Measurements from ENCODE around the gene DMD. TPM values are rescaled to one million over a fixed set of nuclear protein-coding genes. Genes with fewer than 3 reads are reported as not detected.

DMD gene
- total RNA-seq, 1 donor from 2014 or later = 2.5 TPM

GRCh38 chrX:31353095-31353494 is 1858.3 kb downstream of the DMD start:
- peak; percentile 48 for DNase-seq (ENCODE audit: low read depth)
- no peak for TF ChIP-seq CTCF (IDR thresholded peaks at IDR 0.05; ENCODE audit: insufficient read depth, low read length, poor library complexity, severe bottlenecking)
- Histone ChIP-seq H3K36me3 (ENCODE audit: control insufficient read depth, insufficient read depth, low read length) (no peaks in the 10 kb centered on the region), H3K4me3 (ENCODE audit: low read depth, low read length) (no peak overlapping the region), H3K27me3 (ENCODE audit: control insufficient read depth, insufficient read depth, low read length) (no peaks in the 10 kb centered on the region)

- H3K4me3 ChIP-seq (ENCODE audit: low read depth, low read length) = no peak overlapping the region
- no peak for DNase-seq (ENCODE audit: low read depth)
- TF ChIP-seq CTCF (IDR thresholded peaks at IDR 0.05; ENCODE audit: insufficient read depth, low read length, poor library complexity, severe bottlenecking) = no peak
- no peaks in the 10 kb centered on the region for H3K27me3 ChIP-seq (ENCODE audit: control insufficient read depth, insufficient read depth, low read length)
- no peaks in the 10 kb centered on the region for H3K36me3 ChIP-seq (ENCODE audit: control insufficient read depth, insufficient read depth, low read length)
Observed at GRCh38 chrX:31350808-31351074, 1860.6 kb downstream of the DMD start.

GRCh38 chrX:31349515-31349914 is 1861.8 kb downstream of the DMD start:
- TF ChIP-seq CTCF (IDR thresholded peaks at IDR 0.05; ENCODE audit: insufficient read depth, low read length, poor library complexity, severe bottlenecking) = no peak
- no peaks in the 10 kb centered on the region for H3K27me3 ChIP-seq (ENCODE audit: control insufficient read depth, insufficient read depth, low read length)
- no peak for DNase-seq (ENCODE audit: low read depth)
- H3K4me3 ChIP-seq (ENCODE audit: low read depth, low read length) = no peak overlapping the region
- no peaks in the 10 kb centered on the region for H3K36me3 ChIP-seq (ENCODE audit: control insufficient read depth, insufficient read depth, low read length)

GRCh38 chrX:31340587-31340986 is 1870.8 kb downstream of the DMD start:
- no peak for DNase-seq (ENCODE audit: low read depth)
- TF ChIP-seq CTCF (IDR thresholded peaks at IDR 0.05; ENCODE audit: insufficient read depth, low read length, poor library complexity, severe bottlenecking) = no peak
- Histone ChIP-seq H3K4me3 (ENCODE audit: low read depth, low read length) (no peak overlapping the region), H3K27me3 (ENCODE audit: control insufficient read depth, insufficient read depth, low read length) (no peaks in the 10 kb centered on the region), H3K36me3 (ENCODE audit: control insufficient read depth, insufficient read depth, low read length) (no peaks in the 10 kb centered on the region)

- no peak for TF ChIP-seq CTCF (IDR thresholded peaks at IDR 0.05; ENCODE audit: insufficient read depth, low read length, poor library complexity, severe bottlenecking)
- Histone ChIP-seq H3K36me3 (ENCODE audit: control insufficient read depth, insufficient read depth, low read length) (no peaks in the 10 kb centered on the region), H3K27me3 (ENCODE audit: control insufficient read depth, insufficient read depth, low read length) (no peaks in the 10 kb centered on the region), H3K4me3 (ENCODE audit: low read depth, low read length) (no peak overlapping the region)
- no peak for DNase-seq (ENCODE audit: low read depth)
Observed at GRCh38 chrX:31338991-31339350, 1872.4 kb downstream of the DMD start.

GRCh38 chrX:31337332-31337731 is 1874.0 kb downstream of the DMD start:
- Histone ChIP-seq H3K4me3 (ENCODE audit: low read depth, low read length) (no peak overlapping the region), H3K27me3 (ENCODE audit: control insufficient read depth, insufficient read depth, low read length) (no peaks in the 10 kb centered on the region), H3K36me3 (ENCODE audit: control insufficient read depth, insufficient read depth, low read length) (no peaks in the 10 kb centered on the region)
- DNase-seq (ENCODE audit: low read depth) = no peak
- TF ChIP-seq CTCF (IDR thresholded peaks at IDR 0.05; ENCODE audit: insufficient read depth, low read length, poor library complexity, severe bottlenecking) = no peak

All from kidney epithelial cell (primary cell).